Measurements from ENCODE around the gene LRMDA.
"Not testable (repeated sequence)": the region's sequence is repeated elsewhere in the genome, so short reads cannot be mapped to it uniquely, and the experiment has no call there.

Gene LRMDA

GRCh38 chr10:75592791-75593643 lies 161.6 kb downstream of the LRMDA start:
- no peak for DNase-seq

- DNase-seq = no peak
These were observed 162.5 kb downstream of the LRMDA start for GRCh38 chr10:75593692-75594556.

- DNase-seq = no peak
These were observed 165.7 kb downstream of the LRMDA start for GRCh38 chr10:75596930-75597620.

GRCh38 chr10:75597773-75598440 lies 166.5 kb downstream of the LRMDA start:
- no peak for DNase-seq

- no peak for DNase-seq
These were observed 167.6 kb downstream of the LRMDA start for GRCh38 chr10:75598998-75599397.

- no peak for DNase-seq
These were observed 168.6 kb downstream of the LRMDA start for GRCh38 chr10:75599875-75600648.

GRCh38 chr10:75600833-75601232 lies 169.4 kb downstream of the LRMDA start:
- DNase-seq = no peak

GRCh38 chr10:75602341-75602740 lies 170.9 kb downstream of the LRMDA start:
- no peak for DNase-seq

- no peak for DNase-seq
These were observed 173.7 kb downstream of the LRMDA start for GRCh38 chr10:75605096-75605495.

- not testable (repeated sequence) for DNase-seq
These were observed 174.4 kb downstream of the LRMDA start for GRCh38 chr10:75605795-75606194.

GRCh38 chr10:75606203-75606779 lies 174.9 kb downstream of the LRMDA start:
- no peak for DNase-seq

- no peak for DNase-seq
These were observed 176.2 kb downstream of the LRMDA start for GRCh38 chr10:75607576-75607975.

- DNase-seq = no peak
These were observed 178.8 kb downstream of the LRMDA start for GRCh38 chr10:75610183-75610582.

GRCh38 chr10:75611172-75611992 lies 180.0 kb downstream of the LRMDA start:
- DNase-seq = no peak

GRCh38 chr10:75611993-75612372 lies 180.6 kb downstream of the LRMDA start:
- DNase-seq = no peak

- DNase-seq = no peak
These were observed 181.7 kb downstream of the LRMDA start for GRCh38 chr10:75612904-75613684.

- no peak for DNase-seq
These were observed 182.5 kb downstream of the LRMDA start for GRCh38 chr10:75613685-75614504.

- no peak for DNase-seq
These were observed 184.7 kb downstream of the LRMDA start for GRCh38 chr10:75616076-75616475.

Measured in activated CD4-positive, alpha-beta T cell treated with anti-CD3 and anti-CD28 coated beads for 1 hour (primary cell).